CD4-positive, alpha-beta T cell treated with Interleukin-21 for 1 hour (primary cell): Measurements from ENCODE around the gene LDHAL6B.
"Not testable (repeated sequence)": the region's sequence is repeated elsewhere in the genome, so short reads cannot be mapped to it uniquely, and the experiment has no call there.

Source experiments
- DNase-seq: peaks from one replicate; pipeline ENCODE4 v3.0.0-alpha.2; 2020

Gene LDHAL6B

GRCh38 chr15:59206623-59207183 is at the start of gene LDHAL6B:
Gene LDHAL6B, plus strand, starts transcription at chr15:59206843. Its CDS starts 98 bp downstream, at chr15:59206941.
- no peak for DNase-seq

DNA sequence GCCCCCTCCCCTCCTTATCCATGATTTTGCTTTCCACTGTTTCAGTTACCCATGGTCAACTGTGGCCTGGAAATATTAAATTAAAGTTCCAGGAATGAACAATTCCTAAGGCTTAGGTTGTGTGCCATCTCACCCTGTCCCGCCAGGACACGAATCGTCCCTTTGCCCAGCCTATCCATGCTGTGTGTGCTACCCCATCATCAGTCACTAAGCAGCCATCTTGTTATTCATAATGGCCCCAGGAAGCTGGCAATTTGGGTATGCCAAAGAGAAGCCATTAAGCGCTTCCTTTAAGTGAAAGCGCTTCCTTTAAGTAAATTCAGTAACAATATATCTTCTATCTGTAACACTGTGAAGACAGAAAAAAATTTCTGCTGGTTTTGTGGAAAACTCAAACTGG is 49.2 kb upstream of the LDHAL6B start:
- DNase-seq, result no peak

GRCh38 chr15:59157840-59158700 is 48.6 kb upstream of the LDHAL6B start:
- DNase-seq, result no peak

DNA sequence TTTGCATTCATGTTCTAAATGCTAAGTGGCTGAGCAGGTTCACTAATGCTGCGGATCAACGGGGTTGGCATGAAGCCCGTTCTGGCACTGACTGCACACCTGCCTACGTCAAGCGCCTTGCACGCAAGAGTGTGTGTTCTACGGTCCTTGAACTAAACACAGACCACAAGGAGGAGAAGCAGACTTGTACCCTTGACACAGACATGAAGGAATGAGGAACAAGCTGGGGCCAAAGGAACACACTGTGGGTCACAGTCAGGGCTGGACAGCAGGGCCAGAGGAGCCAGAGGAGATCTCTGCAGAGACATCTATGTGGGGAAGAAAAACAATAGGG is 48.0 kb upstream of the LDHAL6B start:
- DNase-seq, result no peak

- DNase-seq, result no peak
These were observed 47.4 kb upstream of the LDHAL6B start for GRCh38 chr15:59159210-59159609.

DNA sequence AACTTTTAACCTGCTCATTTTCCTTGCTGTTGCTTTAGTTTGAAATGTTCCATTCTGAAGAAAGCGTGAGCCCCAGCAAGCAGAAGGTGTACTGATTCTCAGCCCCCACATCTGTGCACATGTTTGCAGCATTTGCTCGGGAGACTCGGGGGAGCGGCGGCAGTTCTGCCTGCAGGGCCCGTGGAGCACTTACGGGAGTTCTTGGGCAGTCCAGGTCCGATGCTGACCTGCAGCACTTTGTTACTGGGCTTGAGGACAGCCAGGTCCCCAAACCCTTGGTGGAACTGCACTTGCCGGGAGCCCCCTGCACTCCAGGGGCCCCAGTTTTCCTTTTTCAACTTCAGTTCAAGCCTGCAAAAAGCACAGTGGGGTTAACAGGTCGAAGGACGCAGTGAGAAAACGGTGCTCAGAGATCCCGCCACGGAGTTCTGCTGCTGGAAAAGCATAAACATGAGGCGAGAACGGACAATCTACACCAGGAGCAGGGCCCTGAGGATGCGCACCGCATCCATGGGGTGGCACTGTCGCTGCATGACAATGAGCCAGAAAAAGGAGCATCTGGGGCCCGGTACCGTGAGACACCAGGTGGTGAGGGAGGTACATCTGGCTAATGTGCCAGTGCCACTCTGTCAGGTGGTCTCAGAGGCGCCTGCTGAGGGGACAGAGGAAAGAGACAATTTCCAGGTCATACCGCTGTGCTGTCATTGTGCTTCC is 45.6 kb upstream of the LDHAL6B start:
- DNase-seq, result no peak

GRCh38 chr15:59162080-59162479 is 44.6 kb upstream of the LDHAL6B start:
- not testable (repeated sequence) for DNase-seq

- DNase-seq, result no peak
These were observed 40.9 kb upstream of the LDHAL6B start for GRCh38 chr15:59165726-59166125.

GRCh38 chr15:59166166-59166565 is 40.5 kb upstream of the LDHAL6B start:
- no peak for DNase-seq

- no peak for DNase-seq
These were observed 39.9 kb upstream of the LDHAL6B start for GRCh38 chr15:59166601-59167265.

- DNase-seq, result no peak
These were observed 38.1 kb upstream of the LDHAL6B start for GRCh38 chr15:59168536-59168935.

- no peak for DNase-seq
These were observed 37.4 kb upstream of the LDHAL6B start for GRCh38 chr15:59169251-59169708.

GRCh38 chr15:59170295-59171066 is 36.2 kb upstream of the LDHAL6B start:
- no peak for DNase-seq

GRCh38 chr15:59171067-59171397 is 35.6 kb upstream of the LDHAL6B start:
- no peak for DNase-seq

DNA sequence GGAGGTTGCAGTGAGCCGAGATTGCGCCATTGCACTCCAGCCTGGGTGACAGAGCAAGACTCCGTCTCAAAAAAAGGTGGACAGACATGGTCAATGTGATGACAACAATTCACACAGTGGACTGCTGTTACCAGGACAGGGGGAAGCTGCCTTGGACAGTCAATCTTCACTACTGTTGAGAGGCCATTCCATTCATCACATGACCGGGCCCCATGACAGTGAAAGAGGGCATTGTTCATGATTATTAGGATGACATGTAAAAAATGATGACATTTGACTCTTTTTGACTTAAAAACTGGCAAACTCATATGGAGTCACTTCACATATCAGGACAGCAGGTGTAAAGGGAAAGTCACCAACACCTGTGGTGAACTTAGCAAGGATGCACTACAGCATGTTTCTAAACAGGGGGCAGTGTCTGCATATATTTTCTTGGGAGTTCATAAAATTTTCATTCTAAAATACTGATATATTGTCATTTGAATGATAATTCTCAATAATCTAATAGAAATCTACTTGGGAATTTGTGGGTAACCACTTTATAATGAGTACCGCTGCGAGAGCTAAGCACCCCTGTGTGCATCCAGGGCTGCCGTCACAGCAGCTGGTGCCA is 34.2 kb upstream of the LDHAL6B start:
- no peak for DNase-seq

- no peak for DNase-seq
These were observed 33.4 kb upstream of the LDHAL6B start for GRCh38 chr15:59173194-59173593.

DNA sequence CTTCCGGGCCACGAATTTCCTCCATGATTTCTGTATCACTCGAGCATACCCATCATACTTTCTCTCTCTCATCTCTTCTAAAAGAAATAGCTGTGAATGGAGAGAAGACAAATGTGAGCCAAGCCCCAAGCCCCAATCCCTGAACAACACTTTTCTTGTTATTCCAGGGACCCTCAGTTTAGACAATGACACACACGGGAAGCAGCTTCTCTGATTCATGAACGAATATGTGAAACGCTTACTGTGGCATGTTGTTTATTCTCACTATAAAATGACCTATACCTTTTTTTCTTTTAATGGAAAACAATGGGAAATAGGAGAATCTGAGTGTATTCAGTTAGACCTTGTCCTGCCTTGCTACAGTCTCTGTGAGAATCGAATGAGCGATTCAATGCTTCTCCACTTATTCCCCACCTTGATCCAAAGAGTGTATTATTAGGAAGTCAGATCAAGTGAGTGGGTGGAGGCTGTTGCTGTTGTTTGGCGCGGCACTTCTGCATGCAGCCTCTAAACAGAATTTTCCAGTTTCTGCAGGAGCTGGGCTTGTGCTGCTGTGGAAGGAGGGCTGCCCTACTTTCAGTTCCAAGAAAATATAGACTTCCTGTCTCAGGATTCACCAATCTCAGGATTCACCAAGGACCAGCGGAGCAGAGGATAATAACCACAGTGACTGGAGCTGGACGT is 32.4 kb upstream of the LDHAL6B start:
- DNase-seq, result no peak

DNA sequence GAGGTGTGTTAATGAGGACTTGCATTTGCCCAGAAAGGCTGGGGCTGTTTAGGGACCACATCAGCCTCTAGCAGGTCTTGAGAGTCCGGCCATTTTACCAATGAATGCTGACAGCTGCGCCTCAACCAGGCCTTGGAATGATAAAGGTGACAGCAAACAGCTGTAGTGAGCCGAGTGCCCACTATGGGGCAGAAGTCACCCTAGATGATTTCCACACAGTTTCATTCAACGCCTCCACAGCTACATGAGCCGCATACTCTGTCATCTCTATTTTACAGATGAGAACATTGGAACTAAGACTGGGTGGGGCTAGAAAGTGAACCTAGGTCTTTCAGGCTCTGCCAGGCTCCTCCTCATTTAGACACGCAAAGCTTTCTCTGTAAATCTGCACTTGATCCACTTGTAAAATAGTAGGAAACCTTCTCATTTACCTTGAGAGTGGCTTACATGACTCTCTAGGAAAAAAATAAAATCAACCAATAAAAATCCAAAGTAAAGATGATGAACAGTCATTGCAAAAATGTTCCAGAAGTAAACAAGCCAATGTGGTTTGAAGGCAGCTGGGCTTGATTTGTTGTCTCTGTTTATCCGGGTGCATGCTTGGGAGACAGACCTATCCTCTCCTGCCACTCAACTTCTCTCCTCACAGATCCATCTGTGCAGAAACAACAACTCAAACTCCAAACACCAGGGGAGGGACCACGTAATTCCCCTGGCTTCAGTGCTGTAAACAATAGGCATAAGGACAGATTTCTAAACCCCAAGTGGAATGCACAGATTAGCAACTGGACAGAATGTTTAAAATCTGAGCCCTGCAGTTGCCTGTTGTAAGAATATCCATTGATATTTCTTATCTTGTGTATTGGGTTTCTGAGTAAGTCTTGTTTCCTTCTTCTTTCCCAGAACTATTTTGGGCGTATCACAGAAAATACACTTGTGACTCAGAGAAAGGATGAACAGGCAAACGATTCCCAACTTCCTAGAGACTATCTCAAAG is 31.5 kb upstream of the LDHAL6B start:
- DNase-seq, result peak; percentile 26

- no peak for DNase-seq
These were observed 29.9 kb upstream of the LDHAL6B start for GRCh38 chr15:59176653-59177316.

GRCh38 chr15:59177317-59177660 is 29.4 kb upstream of the LDHAL6B start:
- DNase-seq, result no peak
